ENCODE results near the gene ALKBH7.
"Not testable (repeated sequence)": the region's sequence is repeated elsewhere in the genome, so short reads cannot be mapped to it uniquely, and the experiment has no call there.

Gene ALKBH7

DNA sequence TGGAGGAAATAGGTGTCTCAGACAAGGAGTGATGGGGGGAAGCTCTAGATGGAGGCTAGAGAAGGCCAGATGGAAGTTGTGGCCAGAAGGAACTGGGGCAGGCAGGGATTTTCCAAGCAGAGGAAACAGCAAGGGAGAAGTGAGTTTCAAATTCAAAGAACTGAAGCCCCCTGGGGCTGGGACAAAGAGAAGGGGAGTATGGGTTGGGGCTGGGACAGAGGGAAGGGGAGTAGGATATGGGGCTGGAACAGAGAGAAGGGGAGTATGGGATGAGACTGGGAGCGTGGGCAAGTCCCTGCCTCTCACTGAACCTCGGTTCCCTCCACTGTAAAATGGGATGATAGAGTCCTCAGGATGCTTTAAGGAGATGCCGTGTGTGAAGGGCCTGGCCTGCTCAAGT lies 22.2 kb downstream of the ALKBH7 start:
- Histone ChIP-seq H3K4me3 (ENCODE audit: low read depth in 1 of 5, low read length in 5 of 5) (no peak overlapping the region), H3K27me3 (ENCODE audit: control insufficient read depth in 5 of 5, insufficient read depth in 4 of 5, low read length in 5 of 5) (no peaks in the 10 kb centered on the region), H3K27ac (ENCODE audit: low read depth, low read length) (no peak overlapping the region), H3K9ac (ENCODE audit: low read length in 5 of 5) (no peak overlapping the region), H3K4me1 (ENCODE audit: control insufficient read depth in 5 of 5, insufficient read depth in 5 of 5, low read length in 5 of 5) (peaks cover 3 to 25% (median 18%) of the 10 kb centered on the region in 5 donors), H3K9me3 (ENCODE audit: control insufficient read depth in 5 of 5, low read length in 5 of 5) (no peaks in the 10 kb centered on the region), H3K36me3 (ENCODE audit: control insufficient read depth in 5 of 5, insufficient read depth in 5 of 5, low read length in 5 of 5) (peaks cover 0 to 7% (median 1%) of the 10 kb centered on the region in 5 donors)

DNA sequence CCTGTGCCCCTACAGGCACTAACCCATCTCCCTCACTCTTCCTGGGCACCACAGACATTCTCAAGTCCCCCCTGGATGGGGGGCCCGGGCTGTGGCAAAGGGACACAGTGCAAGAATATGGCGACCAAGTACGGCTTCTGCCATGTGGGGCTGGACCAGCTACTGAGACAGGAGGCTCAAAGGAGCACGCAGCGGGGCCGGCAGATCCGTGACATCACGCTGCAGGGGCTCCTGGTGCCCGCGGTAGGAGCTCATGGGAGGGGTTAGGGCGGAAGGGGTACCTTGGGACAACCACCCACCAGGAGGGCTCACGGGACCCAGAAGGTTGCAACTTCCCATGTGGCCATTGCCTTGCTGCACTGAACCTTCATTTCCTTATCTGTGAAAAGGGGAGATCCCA lies 23.7 kb downstream of the ALKBH7 start:
- Histone ChIP-seq H3K36me3 (ENCODE audit: control insufficient read depth in 5 of 5, insufficient read depth in 5 of 5, low read length in 5 of 5) (peaks cover 0 to 3% (median 0%) of the 10 kb centered on the region in 5 donors), H3K4me1 (ENCODE audit: control insufficient read depth in 5 of 5, insufficient read depth in 5 of 5, low read length in 5 of 5) (peaks cover 3 to 25% (median 18%) of the 10 kb centered on the region in 5 donors), H3K4me3 (ENCODE audit: low read depth in 1 of 5, low read length in 5 of 5) (no peak overlapping the region), H3K27ac (ENCODE audit: low read depth, low read length) (no peak overlapping the region), H3K27me3 (ENCODE audit: control insufficient read depth in 5 of 5, insufficient read depth in 4 of 5, low read length in 5 of 5) (no peaks in the 10 kb centered on the region), H3K9me3 (ENCODE audit: control insufficient read depth in 5 of 5, low read length in 5 of 5) (no peaks in the 10 kb centered on the region), H3K9ac (ENCODE audit: low read length in 5 of 5) (no peak overlapping the region)

DNA sequence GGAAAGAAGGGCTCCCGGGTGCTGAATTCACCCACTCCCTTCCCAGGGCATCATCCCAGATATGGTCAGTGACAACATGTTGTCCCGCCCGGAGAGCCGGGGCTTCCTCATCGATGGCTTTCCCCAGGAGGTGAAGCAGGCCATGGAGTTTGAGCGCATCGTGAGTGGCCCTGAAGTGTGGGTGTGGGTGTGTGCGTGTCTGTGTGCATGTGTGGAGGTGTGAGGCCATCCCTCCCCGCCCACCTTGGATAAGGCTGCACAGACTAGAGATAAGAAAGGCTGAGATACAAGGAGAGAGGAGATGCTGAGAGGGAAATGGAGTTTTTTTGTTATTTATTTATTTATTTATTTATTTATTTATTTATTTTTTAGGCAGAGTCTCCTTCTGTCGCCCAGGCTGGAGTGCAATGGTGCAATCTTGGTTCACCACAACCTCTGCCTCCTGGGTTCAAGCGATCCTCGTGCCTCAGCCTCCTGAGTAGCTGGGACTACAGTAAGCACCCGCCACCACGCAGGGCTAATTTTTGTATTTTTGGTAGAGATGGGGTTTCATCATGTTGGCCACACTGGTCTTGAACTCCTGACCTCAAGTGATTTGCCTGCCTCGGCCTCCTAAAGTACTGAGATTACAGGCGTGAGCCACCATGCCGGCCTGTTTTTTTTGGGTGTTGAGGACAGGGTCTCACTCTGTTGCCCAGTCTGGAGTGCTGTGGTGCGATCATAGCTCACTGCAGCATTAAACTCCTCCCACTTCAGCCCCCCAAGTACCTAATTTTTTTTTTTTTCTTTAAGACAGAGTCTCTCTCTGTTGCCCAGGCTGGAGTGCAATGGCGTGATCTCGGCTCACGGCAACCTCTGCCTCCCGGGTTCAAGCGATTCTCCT lies 27.7 kb downstream of the ALKBH7 start:
- not testable (repeated sequence) for H3K9me3 ChIP-seq (ENCODE audit: control insufficient read depth in 5 of 5, low read length in 5 of 5); H3K9ac ChIP-seq (ENCODE audit: low read length in 5 of 5); H3K4me3 ChIP-seq (ENCODE audit: low read depth in 1 of 5, low read length in 5 of 5); H3K27ac ChIP-seq (ENCODE audit: low read depth, low read length); H3K4me1 ChIP-seq (ENCODE audit: control insufficient read depth in 5 of 5, insufficient read depth in 5 of 5, low read length in 5 of 5); H3K36me3 ChIP-seq (ENCODE audit: control insufficient read depth in 5 of 5, insufficient read depth in 5 of 5, low read length in 5 of 5); H3K27me3 ChIP-seq (ENCODE audit: control insufficient read depth in 5 of 5, insufficient read depth in 4 of 5, low read length in 5 of 5)

DNA sequence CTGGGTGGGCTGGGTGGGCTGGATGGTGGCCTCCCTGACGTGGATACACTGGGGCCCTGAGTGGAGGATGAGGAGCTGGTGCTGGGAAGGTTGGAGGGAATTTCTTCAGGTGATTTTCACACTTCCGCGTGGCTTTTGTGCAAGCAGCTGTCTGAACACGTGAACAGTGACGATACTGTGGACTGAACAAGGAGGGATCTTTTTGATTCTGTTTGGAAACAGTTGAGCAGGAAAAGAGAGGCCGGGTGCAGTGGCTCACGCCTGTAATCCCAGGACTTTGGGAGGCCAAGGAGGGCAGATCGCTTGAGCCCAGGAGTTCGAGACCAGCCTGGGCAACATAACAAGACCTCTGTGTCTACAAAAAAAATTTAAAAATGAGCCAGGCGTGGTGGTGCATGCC lies 29.5 kb downstream of the ALKBH7 start:
- H3K9ac ChIP-seq (ENCODE audit: low read length in 5 of 5) = no peak overlapping the region
- H3K27me3 ChIP-seq (ENCODE audit: control insufficient read depth in 5 of 5, insufficient read depth in 4 of 5, low read length in 5 of 5) = no peaks in the 10 kb centered on the region
- H3K4me1 ChIP-seq (ENCODE audit: control insufficient read depth in 5 of 5, insufficient read depth in 5 of 5, low read length in 5 of 5) = peaks cover 0 to 3% (median 0%) of the 10 kb centered on the region in 5 donors
- no peaks in the 10 kb centered on the region for H3K36me3 ChIP-seq (ENCODE audit: control insufficient read depth in 5 of 5, insufficient read depth in 5 of 5, low read length in 5 of 5)
- H3K4me3 ChIP-seq (ENCODE audit: low read depth in 1 of 5, low read length in 5 of 5) = no peak overlapping the region
- H3K9me3 ChIP-seq (ENCODE audit: control insufficient read depth in 5 of 5, low read length in 5 of 5) = no peaks in the 10 kb centered on the region
- no peak overlapping the region for H3K27ac ChIP-seq (ENCODE audit: low read depth, low read length)

DNA sequence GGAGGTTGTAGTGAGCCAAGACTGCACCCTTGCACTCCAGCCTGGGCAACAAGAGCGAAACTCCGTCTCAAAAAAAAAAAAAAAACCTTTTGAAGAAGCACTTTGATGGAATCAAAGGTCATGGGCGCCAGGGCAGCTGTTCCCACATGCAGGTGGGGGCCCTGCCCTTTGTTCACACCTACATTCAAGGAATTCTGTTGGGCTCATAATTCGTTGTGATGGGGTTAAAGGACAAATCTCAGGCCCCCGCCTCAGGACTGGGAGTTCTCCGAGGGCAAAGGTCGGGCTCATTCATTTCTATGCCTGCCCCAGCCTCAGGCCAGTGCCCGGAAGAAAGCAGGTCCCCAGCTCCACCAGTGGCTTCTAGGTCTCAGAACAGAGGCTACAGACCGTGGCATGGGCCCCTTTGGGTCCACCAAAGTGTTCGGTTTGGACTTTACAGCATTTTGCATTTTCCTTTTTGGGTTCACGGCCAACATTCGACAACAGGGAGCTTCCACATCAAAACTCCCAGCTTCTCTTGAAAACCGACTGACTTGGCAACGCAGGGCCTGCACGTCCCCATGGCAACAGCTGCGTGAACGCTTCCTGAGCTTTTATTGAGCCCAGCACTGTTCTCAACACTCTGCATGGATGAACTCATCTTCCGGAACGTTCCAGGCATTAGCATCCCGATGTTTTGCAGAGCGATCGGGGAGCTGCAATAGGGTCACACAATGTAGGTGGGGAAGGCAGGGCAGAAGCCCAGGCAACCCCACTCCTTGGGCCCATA lies 30.4 kb downstream of the ALKBH7 start:
- Histone ChIP-seq H3K27ac (ENCODE audit: low read depth, low read length) (no peak overlapping the region), H3K27me3 (ENCODE audit: control insufficient read depth in 5 of 5, insufficient read depth in 4 of 5, low read length in 5 of 5) (no peaks in the 10 kb centered on the region), H3K9ac (ENCODE audit: low read length in 5 of 5) (no peak overlapping the region), H3K36me3 (ENCODE audit: control insufficient read depth in 5 of 5, insufficient read depth in 5 of 5, low read length in 5 of 5) (no peaks in the 10 kb centered on the region), H3K4me3 (ENCODE audit: low read depth in 1 of 5, low read length in 5 of 5) (no peak overlapping the region), H3K9me3 (ENCODE audit: control insufficient read depth in 5 of 5, low read length in 5 of 5) (no peaks in the 10 kb centered on the region), H3K4me1 (ENCODE audit: control insufficient read depth in 5 of 5, insufficient read depth in 5 of 5, low read length in 5 of 5) (peaks cover 0 to 3% (median 0%) of the 10 kb centered on the region in 5 donors)

DNA sequence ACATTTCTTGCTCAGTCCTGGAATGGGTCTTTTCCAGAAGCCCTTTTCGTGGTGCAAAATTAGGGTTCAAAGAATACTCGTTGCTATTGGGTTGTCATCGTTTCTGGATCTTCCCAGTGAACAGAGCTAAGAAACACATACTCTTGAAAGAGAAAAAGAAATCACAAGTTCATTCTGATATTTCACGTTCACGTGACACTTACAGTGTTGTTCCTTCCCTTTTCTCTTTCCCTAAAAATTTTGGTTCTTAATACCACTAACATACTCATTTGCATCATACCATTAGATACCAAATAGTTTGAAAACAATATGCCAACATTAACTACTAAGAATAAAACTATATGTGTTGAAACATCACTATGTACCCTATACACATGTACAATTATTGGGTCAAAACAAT lies 33.8 kb downstream of the ALKBH7 start:
- Histone ChIP-seq H3K9me3 (ENCODE audit: control insufficient read depth in 5 of 5, low read length in 5 of 5) (no peaks in the 10 kb centered on the region), H3K36me3 (ENCODE audit: control insufficient read depth in 5 of 5, insufficient read depth in 5 of 5, low read length in 5 of 5) (no peaks in the 10 kb centered on the region), H3K27me3 (ENCODE audit: control insufficient read depth in 5 of 5, insufficient read depth in 4 of 5, low read length in 5 of 5) (no peaks in the 10 kb centered on the region)

DNA sequence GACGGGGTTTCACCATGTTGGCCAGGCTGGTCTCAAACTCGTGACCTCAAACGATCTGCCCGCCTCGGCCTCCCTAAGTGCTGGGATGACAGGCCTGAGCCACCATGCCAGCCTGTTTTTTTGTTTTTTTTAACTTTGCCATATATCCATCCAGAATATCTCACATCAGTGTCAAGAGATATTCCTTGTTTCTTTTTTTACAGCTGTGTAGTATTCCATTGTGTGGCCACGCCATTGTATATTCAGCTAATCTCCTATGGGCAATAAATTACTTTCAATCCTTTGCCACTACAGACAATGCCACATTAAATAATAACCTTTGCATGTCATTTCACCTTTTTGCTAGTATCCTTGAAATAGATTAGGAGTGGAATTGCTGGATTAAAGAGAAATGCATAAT lies 36.8 kb downstream of the ALKBH7 start:
- Histone ChIP-seq H3K4me1 (ENCODE audit: control insufficient read depth in 5 of 5, insufficient read depth in 5 of 5, low read length in 5 of 5) (peaks cover 0 to 10% (median 0%) of the 10 kb centered on the region in 5 donors), H3K27ac (ENCODE audit: low read depth, low read length) (no peak overlapping the region), H3K9me3 (ENCODE audit: control insufficient read depth in 5 of 5, low read length in 5 of 5) (no peaks in the 10 kb centered on the region), H3K9ac (ENCODE audit: low read length in 5 of 5) (no peak overlapping the region), H3K36me3 (ENCODE audit: control insufficient read depth in 5 of 5, insufficient read depth in 5 of 5, low read length in 5 of 5) (peaks cover 0 to 5% (median 4%) of the 10 kb centered on the region in 5 donors), H3K4me3 (ENCODE audit: low read depth in 1 of 5, low read length in 5 of 5) (no peak overlapping the region), H3K27me3 (ENCODE audit: control insufficient read depth in 5 of 5, insufficient read depth in 4 of 5, low read length in 5 of 5) (no peaks in the 10 kb centered on the region)

More for the DNA sequence above, 33.8 kb downstream of the ALKBH7 start:
- no peak overlapping the region for H3K4me3 ChIP-seq (ENCODE audit: low read depth in 1 of 5, low read length in 5 of 5)
- no peak overlapping the region for H3K9ac ChIP-seq (ENCODE audit: low read length in 5 of 5)
- H3K27ac ChIP-seq (ENCODE audit: low read depth, low read length) = no peak overlapping the region
- H3K4me1 ChIP-seq (ENCODE audit: control insufficient read depth in 5 of 5, insufficient read depth in 5 of 5, low read length in 5 of 5) = peaks cover 0 to 3% (median 0%) of the 10 kb centered on the region in 5 donors

DNA sequence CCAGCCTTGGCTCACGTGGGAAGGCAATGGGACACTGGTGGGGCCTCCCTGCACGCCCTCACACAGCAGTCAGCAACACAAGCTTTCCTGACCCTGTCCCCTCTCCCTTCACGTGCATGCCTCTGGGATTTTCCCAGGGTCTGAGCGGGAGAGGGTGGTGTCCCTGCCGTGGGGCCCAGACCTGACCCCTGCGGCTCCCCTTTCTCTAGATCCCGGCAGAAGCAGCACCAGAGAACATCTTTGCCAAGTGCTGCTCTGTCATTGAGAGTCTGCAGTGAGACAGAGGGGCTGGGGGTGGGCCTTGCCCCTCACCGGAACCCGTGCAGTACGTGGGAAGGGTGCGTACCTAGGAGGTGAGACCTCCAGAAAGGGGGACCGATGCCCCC lies 39.5 kb downstream of the ALKBH7 start:
- Histone ChIP-seq H3K9me3 (ENCODE audit: control insufficient read depth in 5 of 5, low read length in 5 of 5) (no peaks in the 10 kb centered on the region), H3K36me3 (ENCODE audit: control insufficient read depth in 5 of 5, insufficient read depth in 5 of 5, low read length in 5 of 5) (peaks cover 0 to 30% (median 30%) of the 10 kb centered on the region in 5 donors), H3K27ac (ENCODE audit: low read depth, low read length) (no peak overlapping the region), H3K4me3 (ENCODE audit: low read depth in 1 of 5, low read length in 5 of 5) (no peak overlapping the region), H3K27me3 (ENCODE audit: control insufficient read depth in 5 of 5, insufficient read depth in 4 of 5, low read length in 5 of 5) (no peaks in the 10 kb centered on the region), H3K9ac (ENCODE audit: low read length in 5 of 5) (no peak overlapping the region), H3K4me1 (ENCODE audit: control insufficient read depth in 5 of 5, insufficient read depth in 5 of 5, low read length in 5 of 5) (peaks cover 0 to 10% (median 0%) of the 10 kb centered on the region in 5 donors)

DNA sequence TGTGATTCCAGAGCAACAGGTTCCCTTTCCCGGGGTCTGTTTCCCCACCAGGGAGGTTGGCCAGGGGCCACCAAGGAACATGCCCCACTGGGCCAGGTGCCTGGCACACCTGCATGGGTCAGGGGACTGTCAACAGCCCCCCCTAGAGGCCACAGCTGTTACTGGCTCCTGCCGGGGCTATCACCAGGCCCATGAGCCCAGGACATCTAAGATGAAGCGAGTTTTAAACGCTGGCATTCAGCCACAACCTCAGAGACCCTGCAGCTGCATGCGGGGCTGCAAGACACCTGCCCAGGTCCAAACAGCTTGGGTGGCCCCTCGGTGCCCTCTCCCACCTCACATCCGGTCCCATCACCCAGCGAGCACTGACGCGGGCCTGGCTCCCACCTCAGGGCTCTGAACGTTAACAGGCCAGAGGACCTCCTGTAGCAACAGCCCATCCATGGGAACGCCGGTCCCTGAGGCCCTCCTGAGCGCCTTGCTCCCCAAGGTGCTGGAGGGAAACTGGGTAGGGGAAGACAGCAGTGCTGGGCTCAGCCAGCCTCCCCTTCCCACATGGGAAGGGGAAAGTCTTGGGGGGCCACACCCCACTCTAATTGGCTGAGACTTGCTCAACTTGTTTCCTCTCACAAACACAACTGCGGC lies 40.0 kb downstream of the ALKBH7 start:
- H3K27me3 ChIP-seq (ENCODE audit: control insufficient read depth in 5 of 5, insufficient read depth in 4 of 5, low read length in 5 of 5) = no peaks in the 10 kb centered on the region
- H3K9me3 ChIP-seq (ENCODE audit: control insufficient read depth in 5 of 5, low read length in 5 of 5) = no peaks in the 10 kb centered on the region
- no peak overlapping the region for H3K9ac ChIP-seq (ENCODE audit: low read length in 5 of 5)
- H3K4me3 ChIP-seq (ENCODE audit: low read depth in 1 of 5, low read length in 5 of 5) = no peak overlapping the region
- peaks cover 0 to 35% (median 35%) of the 10 kb centered on the region in 5 donors for H3K36me3 ChIP-seq (ENCODE audit: control insufficient read depth in 5 of 5, insufficient read depth in 5 of 5, low read length in 5 of 5)
- no peak overlapping the region for H3K27ac ChIP-seq (ENCODE audit: low read depth, low read length)
- H3K4me1 ChIP-seq (ENCODE audit: control insufficient read depth in 5 of 5, insufficient read depth in 5 of 5, low read length in 5 of 5) = peaks cover 0 to 10% (median 0%) of the 10 kb centered on the region in 5 donors
